BLaER1 treated with 17β-estradiol and CSF1 and Interleukin-3, amounts not matched to agents 10 nM and 100 nM (cell line): ENCODE results near the gene ARID5B.
"Not testable (repeated sequence)": the region's sequence is repeated elsewhere in the genome, so short reads cannot be mapped to it uniquely, and the experiment has no call there.

ENCODE experiments used
- H3K27ac ChIP-seq, 11 experiments: shearing (Covaris generic); formaldehyde crosslinking; 2 replicates each; pipeline ENCODE4 v1.8.1; 2022
- H3K27me3 ChIP-seq, 11 experiments: shearing (Covaris generic); formaldehyde crosslinking; 2 replicates each; pipeline ENCODE4 v1.8.1; 2022
- H3K36me3 ChIP-seq, 11 experiments: shearing (Covaris generic); formaldehyde crosslinking; 2 replicates each; pipeline ENCODE4 v1.8.1; 2022
- H3K4me1 ChIP-seq, 10 experiments: shearing (Covaris generic); formaldehyde crosslinking; 2 replicates each; pipeline ENCODE4 v1.8.1; 2022
- H3K4me2 ChIP-seq, 11 experiments: shearing (Covaris generic); formaldehyde crosslinking; 2 replicates each; pipeline ENCODE4 v1.8.1; 2022
- H3K4me3 ChIP-seq, 10 experiments: shearing (Covaris generic); formaldehyde crosslinking; 2 replicates each; pipeline ENCODE4 v1.8.1; 2022
- H3K9ac ChIP-seq, 11 experiments: shearing (Covaris generic); formaldehyde crosslinking; 2 replicates each; pipeline ENCODE4 v1.8.1; 2022
- H3K9me3 ChIP-seq, 11 experiments: shearing (Covaris generic); formaldehyde crosslinking; replicated peaks in 1 of 11; 2 replicates each; pipeline ENCODE4 v1.8.1; 2022
- H4K20me1 ChIP-seq, 11 experiments: shearing (Covaris generic); formaldehyde crosslinking; 2 replicates each; pipeline ENCODE4 v1.8.1; 2022
- Cebpa-rat ChIP-seq, 11 experiments: shearing (Covaris generic); IDR thresholded peaks; 2 replicates each; pipeline ENCODE4 v1.8.1; 2022

Gene ARID5B

GRCh38 chr10:61973906-61974305 lies 72.4 kb downstream of the ARID5B start:
- no peak for TF ChIP-seq Cebpa-rat (IDR thresholded peaks at IDR 0.05)
- H4K20me1 ChIP-seq: peaks cover 0 to 19% (median 0%) of the 10 kb centered on the region in 11 experiments; a peak in 4 of 22 replicates
- no peaks in the 10 kb centered on the region for H3K27me3 ChIP-seq
- peaks cover 10 to 61% (median 26%) of the 10 kb centered on the region in 11 experiments; a peak in 20 of 22 replicates for H3K9me3 ChIP-seq
- H3K4me3 ChIP-seq: no peak overlapping the region
- peak overlapping the region in 8 of 11 experiments; percentile 15 to 70 (median 58); a peak in 11 of 22 replicates for H3K27ac ChIP-seq
- peak overlapping the region in 2 of 11 experiments; percentile 55 to 61; a peak in 4 of 22 replicates for H3K9ac ChIP-seq
- peaks cover 51 to 84% (median 75%) of the 10 kb centered on the region in 11 experiments for H3K36me3 ChIP-seq
- H3K4me1 ChIP-seq: peaks cover 31 to 79% (median 41%) of the 10 kb centered on the region in 10 experiments
- peak overlapping the region in 5 of 11 experiments; percentile 19 to 84 (median 65); a peak in 7 of 22 replicates for H3K4me2 ChIP-seq

GRCh38 chr10:61974601-61975390 lies 73.3 kb downstream of the ARID5B start:
- Histone ChIP-seq H3K9ac (peak overlapping the region in 4 of 11 experiments; percentile 5 to 61 (median 49); a peak in 6 of 22 replicates), H3K36me3 (peaks cover 49 to 84% (median 73%) of the 10 kb centered on the region in 11 experiments), H3K4me2 (peak overlapping the region in 6 of 11 experiments; percentile 24 to 84 (median 58); a peak in 10 of 22 replicates), H3K4me3 (no peak overlapping the region), H3K4me1 (peaks cover 32 to 79% (median 45%) of the 10 kb centered on the region in 10 experiments), H3K27me3 (no peaks in the 10 kb centered on the region), H4K20me1 (peaks cover 0 to 23% (median 0%) of the 10 kb centered on the region in 11 experiments; a peak in 4 of 22 replicates), H3K27ac (peak overlapping the region in 7 of 11 experiments; percentile 14 to 70 (median 65); a peak in 12 of 22 replicates), H3K9me3 (peaks cover 10 to 55% (median 26%) of the 10 kb centered on the region in 11 experiments; a peak in 20 of 22 replicates)
- TF ChIP-seq Cebpa-rat (IDR thresholded peaks at IDR 0.05): no peak

GRCh38 chr10:61975391-61975932 lies 74.0 kb downstream of the ARID5B start:
- Histone ChIP-seq H3K9me3 (peaks cover 10 to 55% (median 26%) of the 10 kb centered on the region in 11 experiments; a peak in 20 of 22 replicates), H3K4me2 (peak overlapping the region in 6 of 11 experiments; percentile 24 to 84 (median 58); a peak in 10 of 22 replicates), H3K9ac (peak overlapping the region in 4 of 11 experiments; percentile 5 to 61 (median 49); a peak in 5 of 22 replicates), H3K36me3 (peaks cover 48 to 84% (median 74%) of the 10 kb centered on the region in 11 experiments), H3K27me3 (no peaks in the 10 kb centered on the region), H3K4me3 (no peak overlapping the region), H3K27ac (peak overlapping the region in 7 of 11 experiments; percentile 14 to 70 (median 65); a peak in 11 of 22 replicates), H4K20me1 (peaks cover 0 to 23% (median under 1%) of the 10 kb centered on the region in 11 experiments; a peak in 5 of 22 replicates), H3K4me1 (peaks cover 27 to 79% (median 43%) of the 10 kb centered on the region in 10 experiments)
- TF ChIP-seq Cebpa-rat (IDR thresholded peaks at IDR 0.05): no peak

GRCh38 chr10:61976951-61977721 lies 75.6 kb downstream of the ARID5B start:
- H3K9ac ChIP-seq, H3K27me3 ChIP-seq, H3K4me3 ChIP-seq, H3K27ac ChIP-seq, H3K4me2 ChIP-seq: not testable (repeated sequence)
- peaks cover 0 to 25% (median 5%) of the 10 kb centered on the region in 11 experiments; a peak in 7 of 22 replicates for H4K20me1 ChIP-seq
- H3K9me3 ChIP-seq: peaks cover 10 to 50% (median 26%) of the 10 kb centered on the region in 11 experiments; a peak in 20 of 22 replicates
- peaks cover 56 to 85% (median 79%) of the 10 kb centered on the region in 11 experiments for H3K36me3 ChIP-seq
- peaks cover 24 to 79% (median 47%) of the 10 kb centered on the region in 10 experiments for H3K4me1 ChIP-seq

GRCh38 chr10:61978965-61979364 lies 77.5 kb downstream of the ARID5B start:
- H4K20me1 ChIP-seq: peaks cover 0 to 25% (median 5%) of the 10 kb centered on the region in 11 experiments; a peak in 7 of 22 replicates
- peaks cover 60 to 85% (median 76%) of the 10 kb centered on the region in 11 experiments for H3K36me3 ChIP-seq
- no peak for TF ChIP-seq Cebpa-rat (IDR thresholded peaks at IDR 0.05)
- H3K27me3 ChIP-seq: no peaks in the 10 kb centered on the region
- H3K27ac ChIP-seq: peak overlapping the region in 10 of 11 experiments; percentile 9 to 87 (median 63); a peak in 19 of 22 replicates
- H3K4me2 ChIP-seq: peak overlapping the region; percentile 44 to 95 (median 68)
- H3K9me3 ChIP-seq: peaks cover 10 to 36% (median 26%) of the 10 kb centered on the region in 11 experiments; a peak in 20 of 22 replicates
- peak overlapping the region in 5 of 11 experiments; percentile 14 to 74 (median 58); a peak in 7 of 22 replicates for H3K9ac ChIP-seq
- peak overlapping the region in 2 of 10 experiments; percentile 5 to 16; a peak in 2 of 20 replicates for H3K4me3 ChIP-seq
- peaks cover 12 to 79% (median 33%) of the 10 kb centered on the region in 10 experiments for H3K4me1 ChIP-seq

- TF ChIP-seq Cebpa-rat (IDR thresholded peaks at IDR 0.05): no peak
- H3K9me3 ChIP-seq: peaks cover 6 to 17% (median 8%) of the 10 kb centered on the region in 11 experiments; a peak in 20 of 22 replicates
- H3K27ac ChIP-seq: peak overlapping the region in 5 of 11 experiments; percentile 66 to 87 (median 72); a peak in 8 of 22 replicates
- H3K4me2 ChIP-seq: peak overlapping the region in 3 of 11 experiments; percentile 71 to 95 (median 90); a peak in 6 of 22 replicates
- H3K36me3 ChIP-seq: peaks cover 66 to 85% (median 77%) of the 10 kb centered on the region in 11 experiments
- peaks cover 0 to 34% (median 4%) of the 10 kb centered on the region in 11 experiments; a peak in 8 of 22 replicates for H4K20me1 ChIP-seq
- no peaks in the 10 kb centered on the region for H3K27me3 ChIP-seq
- peak overlapping the region in 2 of 11 experiments; percentile 71 to 74; a peak in 1 of 22 replicates for H3K9ac ChIP-seq
- H3K4me3 ChIP-seq: no peak overlapping the region
- peaks cover 25 to 79% (median 40%) of the 10 kb centered on the region in 10 experiments for H3K4me1 ChIP-seq
These were observed 80.0 kb downstream of the ARID5B start for GRCh38 chr10:61981460-61981859.

- no peak for TF ChIP-seq Cebpa-rat (IDR thresholded peaks at IDR 0.05)
- H3K4me2 ChIP-seq: peak overlapping the region in 2 of 11 experiments; percentile 90 to 95; a peak in 3 of 22 replicates
- H3K4me1 ChIP-seq: peaks cover 43 to 96% (median 58%) of the 10 kb centered on the region in 10 experiments
- H3K4me3 ChIP-seq: no peak overlapping the region
- no peaks in the 10 kb centered on the region for H3K27me3 ChIP-seq
- peak overlapping the region in 1 of 11 experiments; percentile 33; a peak in 1 of 22 replicates for H3K9ac ChIP-seq
- H3K36me3 ChIP-seq: peaks cover 73 to 92% (median 83%) of the 10 kb centered on the region in 11 experiments
- peaks cover 0 to 5% (median 0%) of the 10 kb centered on the region in 11 experiments; a peak in 1 of 22 replicates for H3K9me3 ChIP-seq
- H3K27ac ChIP-seq: peak overlapping the region in 6 of 11 experiments; percentile 3 to 47 (median 32); a peak in 5 of 22 replicates
- H4K20me1 ChIP-seq: peaks cover 0 to 42% (median 4%) of the 10 kb centered on the region in 11 experiments; a peak in 8 of 22 replicates
These were observed 81.8 kb downstream of the ARID5B start for GRCh38 chr10:61983255-61983654.
